Measurements from ENCODE around the gene GNPAT.

GNPAT gene

GRCh38 chr1:231213831-231214573 is 27.0 kb upstream of the GNPAT start:
- DNase-seq (ENCODE audit: low read depth) = no peak

- DNase-seq (ENCODE audit: low read depth) = no peak
Measured at GRCh38 chr1:231214918-231215680, 25.9 kb upstream of the GNPAT start.

- DNase-seq (ENCODE audit: low read depth) = no peak
Measured at GRCh38 chr1:231215681-231216385, 25.2 kb upstream of the GNPAT start.

- no peak for DNase-seq (ENCODE audit: low read depth)
Measured at GRCh38 chr1:231216498-231216897, 24.5 kb upstream of the GNPAT start.

- no peak for DNase-seq (ENCODE audit: low read depth)
Measured at GRCh38 chr1:231217056-231217455, 24.0 kb upstream of the GNPAT start.

- no peak for DNase-seq (ENCODE audit: low read depth)
Measured at GRCh38 chr1:231218078-231218477, 22.9 kb upstream of the GNPAT start.

- DNase-seq (ENCODE audit: low read depth) = no peak
Measured at GRCh38 chr1:231219422-231220401, 21.3 kb upstream of the GNPAT start.

- no peak for DNase-seq (ENCODE audit: low read depth)
Measured at GRCh38 chr1:231220801-231221200, 20.2 kb upstream of the GNPAT start.

GRCh38 chr1:231226156-231226555 is 14.9 kb upstream of the GNPAT start:
- no peak for DNase-seq (ENCODE audit: low read depth)

GRCh38 chr1:231231511-231231910 is 9.5 kb upstream of the GNPAT start:
- no peak for DNase-seq (ENCODE audit: low read depth)

- DNase-seq (ENCODE audit: low read depth) = no peak
Measured at GRCh38 chr1:231232870-231233734, 7.9 kb upstream of the GNPAT start.

- DNase-seq (ENCODE audit: low read depth) = no peak
Measured at GRCh38 chr1:231233735-231234417, 7.1 kb upstream of the GNPAT start.

GRCh38 chr1:231234506-231234905 is 6.5 kb upstream of the GNPAT start:
- no peak for DNase-seq (ENCODE audit: low read depth)

- no peak for DNase-seq (ENCODE audit: low read depth)
Measured at GRCh38 chr1:231235526-231236207, 5.3 kb upstream of the GNPAT start.

GRCh38 chr1:231236208-231236591 is 4.8 kb upstream of the GNPAT start:
- DNase-seq (ENCODE audit: low read depth) = no peak

GRCh38 chr1:231236938-231237337 is 4.1 kb upstream of the GNPAT start:
- DNase-seq (ENCODE audit: low read depth) = no peak

GRCh38 chr1:231238298-231238697 is 2.7 kb upstream of the GNPAT start:
- DNase-seq (ENCODE audit: low read depth) = no peak

GRCh38 chr1:231240531-231240882 is 505 bp upstream of the GNPAT start:
- DNase-seq (ENCODE audit: low read depth) = no peak

GRCh38 chr1:231241750-231242149 is 738 bp downstream of the GNPAT start:
- no peak for DNase-seq (ENCODE audit: low read depth)
